ENCODE results near the gene TNFSF10. TPM values are rescaled to one million over a fixed set of nuclear protein-coding genes. Genes with fewer than 3 reads are reported as not detected.
A peak's percentile ranks its signal among the peaks of the same experiment; 100 is the strongest.

Gene TNFSF10
- total RNA-seq, 1 experiment from 2014 or later: 0.22 TPM

DNA sequence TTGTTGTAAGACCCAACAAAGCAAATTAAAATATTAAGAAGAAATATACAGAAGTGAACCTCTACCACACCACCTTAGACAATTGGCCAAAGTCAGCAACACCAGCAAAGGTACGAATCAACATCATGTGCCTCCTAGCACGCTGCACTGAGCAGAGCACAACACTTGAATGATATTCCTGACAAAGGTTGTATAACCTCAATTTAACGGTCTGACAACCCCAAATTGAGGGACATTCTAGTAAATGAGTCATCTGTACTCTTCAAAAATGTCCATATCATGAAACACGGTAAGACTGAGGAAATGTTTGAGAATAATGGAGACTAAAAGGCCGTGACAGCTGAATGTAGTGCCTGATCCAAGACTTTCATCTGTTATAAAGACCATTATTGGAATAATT is 41.3 kb upstream of the TNFSF10 start (continued):
- TF ChIP-seq ZNF263 (CRISPR knock-in tag; IDR thresholded peaks at IDR 0.05; ENCODE audit: low read depth): no peak
- TF ChIP-seq TEAD4 (CRISPR knock-in tag; IDR thresholded peaks at IDR 0.05): no peak

DNA sequence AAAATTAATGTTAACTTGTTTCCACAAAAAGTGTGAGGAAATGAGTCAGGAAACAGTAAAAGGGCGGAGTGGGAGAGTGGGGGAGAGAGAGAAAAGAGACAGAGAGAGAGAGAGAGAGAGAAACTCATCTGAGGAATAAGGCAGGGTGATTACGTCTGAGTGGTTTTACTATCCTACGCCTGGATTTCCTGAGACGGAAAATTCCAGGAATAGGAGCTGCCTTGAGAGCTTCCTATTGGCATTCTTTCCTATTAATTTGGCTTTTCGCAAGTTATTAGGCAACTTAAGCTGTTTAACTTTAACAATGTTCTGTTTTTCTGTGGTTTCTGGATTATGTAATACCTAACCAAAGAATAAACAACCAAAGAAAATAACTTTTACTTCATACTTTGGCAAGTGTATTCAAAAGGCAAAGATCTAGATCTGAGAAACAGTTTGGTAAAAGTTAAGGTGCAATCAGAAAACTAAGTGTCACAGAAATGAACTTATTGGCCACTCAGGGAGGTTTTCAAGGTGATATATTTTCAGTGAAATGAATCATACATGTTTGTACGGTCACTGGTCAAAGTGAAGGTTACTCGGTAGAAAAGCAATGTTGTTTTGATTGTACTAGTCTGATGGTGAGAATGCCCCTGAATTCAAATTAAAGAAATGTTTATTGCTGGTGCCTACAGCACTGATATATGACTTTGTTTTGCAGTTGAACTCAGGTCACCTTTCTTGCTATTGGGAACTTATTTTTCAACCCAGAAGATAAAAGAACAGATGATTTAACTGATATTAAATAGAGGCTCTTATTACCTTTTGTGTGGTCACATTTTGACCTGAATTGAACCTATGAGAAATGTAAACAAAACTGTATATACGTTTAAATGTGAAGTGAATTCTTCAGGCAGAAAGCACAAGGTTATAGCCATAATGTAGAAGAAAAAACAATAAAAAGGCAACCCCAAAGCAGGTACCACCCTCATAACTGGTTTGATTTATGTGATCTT is 39.9 kb upstream of the TNFSF10 start:
- no peak overlapping the region; the same call in 1 of the 2 replicates for H3K27ac Mint-ChIP-seq
- no peaks in the 10 kb centered on the region for H3K36me3 Mint-ChIP-seq
- no peaks in the 10 kb centered on the region for H3K27me3 Mint-ChIP-seq (ENCODE audit: low read depth)
- no peak for DNase-seq (ENCODE audit: low spot score)
- ChIA-PET CTCF (interaction anchor here (1.3 kb wide), 1 partner anchor 102 kb away, joined by 4 read pairs; no protein-coding TSS in a partner anchor), POLR2A (interaction anchor here (0.5 kb wide), 1 partner anchor 669 kb away, joined by 3 read pairs; no protein-coding TSS in a partner anchor)
- H3K9me3 Mint-ChIP-seq: peaks cover 15% of the 10 kb centered on the region
- H3K4me3 Mint-ChIP-seq: no peak overlapping the region
- TF ChIP-seq MLX (CRISPR knock-in tag; IDR thresholded peaks at IDR 0.05): no peak
- TF ChIP-seq ESRRA (CRISPR knock-in tag; IDR thresholded peaks at IDR 0.05; ENCODE audit: borderline replicate concordance): no peak
- TF ChIP-seq RORB (CRISPR knock-in tag; IDR thresholded peaks at IDR 0.05): no peak
- TF ChIP-seq, protein P1, sequence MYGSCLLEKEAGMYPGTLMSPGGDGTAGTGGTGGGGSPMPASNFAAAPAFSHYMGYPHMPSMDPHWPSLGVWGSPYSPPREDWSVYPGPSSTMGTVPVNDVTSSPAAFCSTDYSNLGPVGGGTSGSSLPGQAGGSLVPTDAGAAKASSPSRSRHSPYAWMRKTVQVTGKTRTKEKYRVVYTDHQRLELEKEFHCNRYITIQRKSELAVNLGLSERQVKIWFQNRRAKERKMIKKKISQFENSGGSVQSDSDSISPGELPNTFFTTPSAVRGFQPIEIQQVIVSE (CRISPR knock-in tag; IDR thresholded peaks at IDR 0.05; ENCODE audit: borderline replicate concordance): no peak
- TF ChIP-seq, protein P2, sequence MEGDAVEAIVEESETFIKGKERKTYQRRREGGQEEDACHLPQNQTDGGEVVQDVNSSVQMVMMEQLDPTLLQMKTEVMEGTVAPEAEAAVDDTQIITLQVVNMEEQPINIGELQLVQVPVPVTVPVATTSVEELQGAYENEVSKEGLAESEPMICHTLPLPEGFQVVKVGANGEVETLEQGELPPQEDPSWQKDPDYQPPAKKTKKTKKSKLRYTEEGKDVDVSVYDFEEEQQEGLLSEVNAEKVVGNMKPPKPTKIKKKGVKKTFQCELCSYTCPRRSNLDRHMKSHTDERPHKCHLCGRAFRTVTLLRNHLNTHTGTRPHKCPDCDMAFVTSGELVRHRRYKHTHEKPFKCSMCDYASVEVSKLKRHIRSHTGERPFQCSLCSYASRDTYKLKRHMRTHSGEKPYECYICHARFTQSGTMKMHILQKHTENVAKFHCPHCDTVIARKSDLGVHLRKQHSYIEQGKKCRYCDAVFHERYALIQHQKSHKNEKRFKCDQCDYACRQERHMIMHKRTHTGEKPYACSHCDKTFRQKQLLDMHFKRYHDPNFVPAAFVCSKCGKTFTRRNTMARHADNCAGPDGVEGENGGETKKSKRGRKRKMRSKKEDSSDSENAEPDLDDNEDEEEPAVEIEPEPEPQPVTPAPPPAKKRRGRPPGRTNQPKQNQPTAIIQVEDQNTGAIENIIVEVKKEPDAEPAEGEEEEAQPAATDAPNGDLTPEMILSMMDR (IDR thresholded peaks at IDR 0.05): no peak
- TF ChIP-seq ZNF512 (CRISPR knock-in tag; IDR thresholded peaks at IDR 0.05; ENCODE audit: borderline replicate concordance): no peak
- H3K4me1 Mint-ChIP-seq: peaks cover 21% of the 10 kb centered on the region
- ATAC-seq: 0 out of 2 replicates have a peak, but pooled peaks have one; percentile 26

- Mint-ChIP-seq H3K27me3 (ENCODE audit: low read depth) (no peaks in the 10 kb centered on the region), H3K27ac (no peak overlapping the region), H3K36me3 (no peaks in the 10 kb centered on the region), H3K4me3 (no peak overlapping the region), H3K9me3 (peaks cover 8% of the 10 kb centered on the region), H3K4me1 (peaks cover 21% of the 10 kb centered on the region)
- no peak for DNase-seq (ENCODE audit: low spot score)
- ATAC-seq: no peak
- CTCF ChIA-PET: interaction anchor here (1.3 kb wide), 1 partner anchor 101 kb away, joined by 4 read pairs; no protein-coding TSS in a partner anchor
- POLR2A ChIA-PET: no interaction called here
- TF ChIP-seq, protein P3, sequence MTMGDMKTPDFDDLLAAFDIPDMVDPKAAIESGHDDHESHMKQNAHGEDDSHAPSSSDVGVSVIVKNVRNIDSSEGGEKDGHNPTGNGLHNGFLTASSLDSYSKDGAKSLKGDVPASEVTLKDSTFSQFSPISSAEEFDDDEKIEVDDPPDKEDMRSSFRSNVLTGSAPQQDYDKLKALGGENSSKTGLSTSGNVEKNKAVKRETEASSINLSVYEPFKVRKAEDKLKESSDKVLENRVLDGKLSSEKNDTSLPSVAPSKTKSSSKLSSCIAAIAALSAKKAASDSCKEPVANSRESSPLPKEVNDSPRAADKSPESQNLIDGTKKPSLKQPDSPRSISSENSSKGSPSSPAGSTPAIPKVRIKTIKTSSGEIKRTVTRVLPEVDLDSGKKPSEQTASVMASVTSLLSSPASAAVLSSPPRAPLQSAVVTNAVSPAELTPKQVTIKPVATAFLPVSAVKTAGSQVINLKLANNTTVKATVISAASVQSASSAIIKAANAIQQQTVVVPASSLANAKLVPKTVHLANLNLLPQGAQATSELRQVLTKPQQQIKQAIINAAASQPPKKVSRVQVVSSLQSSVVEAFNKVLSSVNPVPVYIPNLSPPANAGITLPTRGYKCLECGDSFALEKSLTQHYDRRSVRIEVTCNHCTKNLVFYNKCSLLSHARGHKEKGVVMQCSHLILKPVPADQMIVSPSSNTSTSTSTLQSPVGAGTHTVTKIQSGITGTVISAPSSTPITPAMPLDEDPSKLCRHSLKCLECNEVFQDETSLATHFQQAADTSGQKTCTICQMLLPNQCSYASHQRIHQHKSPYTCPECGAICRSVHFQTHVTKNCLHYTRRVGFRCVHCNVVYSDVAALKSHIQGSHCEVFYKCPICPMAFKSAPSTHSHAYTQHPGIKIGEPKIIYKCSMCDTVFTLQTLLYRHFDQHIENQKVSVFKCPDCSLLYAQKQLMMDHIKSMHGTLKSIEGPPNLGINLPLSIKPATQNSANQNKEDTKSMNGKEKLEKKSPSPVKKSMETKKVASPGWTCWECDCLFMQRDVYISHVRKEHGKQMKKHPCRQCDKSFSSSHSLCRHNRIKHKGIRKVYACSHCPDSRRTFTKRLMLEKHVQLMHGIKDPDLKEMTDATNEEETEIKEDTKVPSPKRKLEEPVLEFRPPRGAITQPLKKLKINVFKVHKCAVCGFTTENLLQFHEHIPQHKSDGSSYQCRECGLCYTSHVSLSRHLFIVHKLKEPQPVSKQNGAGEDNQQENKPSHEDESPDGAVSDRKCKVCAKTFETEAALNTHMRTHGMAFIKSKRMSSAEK (CRISPR knock-in tag; IDR thresholded peaks at IDR 0.05; ENCODE audit: borderline replicate concordance): no peak
- TF ChIP-seq, protein P1 (CRISPR knock-in tag; IDR thresholded peaks at IDR 0.05; ENCODE audit: borderline replicate concordance): no peak
- TF ChIP-seq RELA (CRISPR knock-in tag; IDR thresholded peaks at IDR 0.05; ENCODE audit: borderline replicate concordance) (no peak), OVOL2 (CRISPR knock-in tag; IDR thresholded peaks at IDR 0.05; ENCODE audit: borderline replicate concordance) (no peak), ZNF317 (CRISPR knock-in tag; IDR thresholded peaks at IDR 0.05; ENCODE audit: borderline replicate concordance, low read depth) (no peak), SMAD4 (CRISPR knock-in tag; IDR thresholded peaks at IDR 0.05) (no peak), GTF2I (CRISPR knock-in tag; conservative IDR thresholded peaks at IDR 0.05) (no peak)
- TF ChIP-seq, protein P4, sequence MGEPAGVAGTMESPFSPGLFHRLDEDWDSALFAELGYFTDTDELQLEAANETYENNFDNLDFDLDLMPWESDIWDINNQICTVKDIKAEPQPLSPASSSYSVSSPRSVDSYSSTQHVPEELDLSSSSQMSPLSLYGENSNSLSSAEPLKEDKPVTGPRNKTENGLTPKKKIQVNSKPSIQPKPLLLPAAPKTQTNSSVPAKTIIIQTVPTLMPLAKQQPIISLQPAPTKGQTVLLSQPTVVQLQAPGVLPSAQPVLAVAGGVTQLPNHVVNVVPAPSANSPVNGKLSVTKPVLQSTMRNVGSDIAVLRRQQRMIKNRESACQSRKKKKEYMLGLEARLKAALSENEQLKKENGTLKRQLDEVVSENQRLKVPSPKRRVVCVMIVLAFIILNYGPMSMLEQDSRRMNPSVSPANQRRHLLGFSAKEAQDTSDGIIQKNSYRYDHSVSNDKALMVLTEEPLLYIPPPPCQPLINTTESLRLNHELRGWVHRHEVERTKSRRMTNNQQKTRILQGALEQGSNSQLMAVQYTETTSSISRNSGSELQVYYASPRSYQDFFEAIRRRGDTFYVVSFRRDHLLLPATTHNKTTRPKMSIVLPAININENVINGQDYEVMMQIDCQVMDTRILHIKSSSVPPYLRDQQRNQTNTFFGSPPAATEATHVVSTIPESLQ (CRISPR knock-in tag; IDR thresholded peaks at IDR 0.05): no peak
Observed at GRCh38 chr3:172561897-172562640, 38.8 kb upstream of the TNFSF10 start.

All from WTC11 (cell line).